ENCODE measurements around the gene NFIC. TPM values are rescaled to one million over a fixed set of nuclear protein-coding genes. Genes with fewer than 3 reads are reported as not detected.

NFIC gene
- total RNA-seq, 1 experiment from 2014 or later: 75.6 TPM

- no TSS peak for BruUV-seq (replicated peaks)
- H3K9me3 ChIP-seq (ENCODE audit: insufficient read depth, low read depth): no peaks in the 10 kb centered on the region
- intact Hi-C loops (cut with micrococcal nuclease; ENCODE audit: unreplicated experiment): no loop called here
- H3K4me1 ChIP-seq (replicated peaks; ENCODE audit: insufficient read depth): peaks cover 12% of the 10 kb centered on the region
- H3K4me2 ChIP-seq: no peak overlapping the region
- no peaks in the 10 kb centered on the region for H3K79me2 ChIP-seq (ENCODE audit: low read depth)
- no peaks in the 10 kb centered on the region for H3K27me3 ChIP-seq (ENCODE audit: insufficient read depth, low read depth)
- TF ChIP-seq CTCF (conservative IDR thresholded peaks at IDR 0.05): no peak
- TF ChIP-seq EZH2 (IDR thresholded peaks at IDR 0.05; ENCODE audit: low read depth): no peak
- H3K4me3 ChIP-seq: no peak overlapping the region
- H3K36me3 ChIP-seq (ENCODE audit: low read depth): no peaks in the 10 kb centered on the region
- no peak overlapping the region for H3K27ac ChIP-seq
- ChIA-PET POLR2A (ENCODE audit: unreplicated experiment) (no interaction called here), CTCF (no interaction called here)
- H3K9me2 ChIP-seq (ENCODE audit: insufficient read depth): no peaks in the 10 kb centered on the region
- H3F3A ChIP-seq (ENCODE audit: insufficient read depth, low read depth): peaks cover 10% of the 10 kb centered on the region; the same call in 1 of the 2 replicates
- no peak for DNase-seq
- no peak overlapping the region for H2AFZ ChIP-seq
- H4K20me1 ChIP-seq (ENCODE audit: insufficient read depth): no peaks in the 10 kb centered on the region; the same call in 1 of the 2 replicates
These were observed 89.7 kb downstream of the NFIC start for GRCh38 chr19:3455960-3456601.

GRCh38 chr19:3456925-3457527 is 90.6 kb downstream of the NFIC start:
- no peak for DNase-seq
- CTCF ChIA-PET: interaction anchor here (0.6 kb wide), 1 partner anchor 28 kb away, joined by 5 read pairs; no protein-coding TSS in a partner anchor
- H4K20me1 ChIP-seq (ENCODE audit: insufficient read depth): no peaks in the 10 kb centered on the region
- H3K4me3 ChIP-seq: no peak overlapping the region
- POLR2A ChIA-PET (ENCODE audit: unreplicated experiment): no interaction called here
- no peak overlapping the region for H2AFZ ChIP-seq
- peaks cover 2% of the 10 kb centered on the region; the same call in 1 of the 2 replicates for H3K4me1 ChIP-seq (replicated peaks; ENCODE audit: insufficient read depth)
- TF ChIP-seq CTCF (conservative IDR thresholded peaks at IDR 0.05): no peak
- no peak for TF ChIP-seq EZH2 (IDR thresholded peaks at IDR 0.05; ENCODE audit: low read depth)
- intact Hi-C loops (cut with micrococcal nuclease; ENCODE audit: unreplicated experiment): no loop called here
- H3K27ac ChIP-seq: no peak overlapping the region
- H3K79me2 ChIP-seq (ENCODE audit: low read depth): no peaks in the 10 kb centered on the region
- H3K9me2 ChIP-seq (ENCODE audit: insufficient read depth): no peaks in the 10 kb centered on the region
- peaks cover 1% of the 10 kb centered on the region; the same call in 1 of the 2 replicates for H3F3A ChIP-seq (ENCODE audit: insufficient read depth, low read depth)
- no TSS peak for BruUV-seq (replicated peaks)
- no peaks in the 10 kb centered on the region for H3K27me3 ChIP-seq (ENCODE audit: insufficient read depth, low read depth)
- H3K9me3 ChIP-seq (ENCODE audit: insufficient read depth, low read depth): no peaks in the 10 kb centered on the region
- no peak overlapping the region for H3K4me2 ChIP-seq
- H3K36me3 ChIP-seq (ENCODE audit: low read depth): no peaks in the 10 kb centered on the region

DNA sequence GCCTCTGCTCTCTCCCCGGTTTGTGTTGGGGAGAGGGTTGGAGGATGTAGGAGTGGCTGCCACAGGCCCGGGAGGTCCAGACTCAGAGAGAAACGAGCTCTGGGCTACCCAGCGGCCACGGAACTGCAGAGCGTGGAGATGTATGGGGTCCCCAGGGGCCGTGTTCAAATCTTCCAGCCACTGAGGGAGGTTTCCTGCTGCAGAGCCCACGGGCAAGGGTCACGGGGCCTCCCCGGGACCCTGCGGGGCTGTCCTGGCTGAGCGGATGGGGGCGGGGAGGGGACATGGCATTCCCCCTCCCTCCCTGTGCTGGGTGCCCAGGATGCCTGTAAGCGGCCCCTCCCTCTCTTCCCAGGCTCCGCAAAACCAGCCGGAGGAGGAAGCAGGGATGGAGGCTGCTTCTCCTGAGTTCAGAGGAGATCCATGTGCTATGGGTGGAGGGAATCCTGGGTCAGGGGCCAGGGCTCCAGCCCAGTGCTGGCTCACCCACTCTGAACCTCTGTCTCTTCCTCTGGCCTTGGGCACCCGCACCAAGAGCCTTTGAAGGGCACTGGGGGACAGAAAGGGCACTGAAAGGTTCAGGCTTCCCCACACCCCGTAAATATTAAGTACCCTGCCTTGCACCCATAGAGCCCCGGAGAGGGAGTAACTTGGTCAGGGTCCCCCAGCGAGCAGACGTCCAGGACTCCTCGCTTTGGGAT is 91.3 kb downstream of the NFIC start:
- no peaks in the 10 kb centered on the region for H3K9me3 ChIP-seq (ENCODE audit: insufficient read depth, low read depth)
- BruUV-seq (replicated peaks): no TSS peak
- DNase-seq: no peak
- no peaks in the 10 kb centered on the region for H3K79me2 ChIP-seq (ENCODE audit: low read depth)
- ChIA-PET CTCF (interaction anchor here (0.6 kb wide), 1 partner anchor 28 kb away, joined by 5 read pairs; no protein-coding TSS in a partner anchor), POLR2A (ENCODE audit: unreplicated experiment) (no interaction called here)
- H2AFZ ChIP-seq: no peak overlapping the region
- no peak overlapping the region for H3K4me3 ChIP-seq
- H4K20me1 ChIP-seq (ENCODE audit: insufficient read depth): no peaks in the 10 kb centered on the region
- H3K27me3 ChIP-seq (ENCODE audit: insufficient read depth, low read depth): no peaks in the 10 kb centered on the region
- H3F3A ChIP-seq (ENCODE audit: insufficient read depth, low read depth): no peaks in the 10 kb centered on the region
- H3K36me3 ChIP-seq (ENCODE audit: low read depth): no peaks in the 10 kb centered on the region
- no peaks in the 10 kb centered on the region for H3K9me2 ChIP-seq (ENCODE audit: insufficient read depth)
- intact Hi-C loops (cut with micrococcal nuclease; ENCODE audit: unreplicated experiment): no loop called here
- TF ChIP-seq EZH2 (IDR thresholded peaks at IDR 0.05; ENCODE audit: low read depth) (no peak), CTCF (conservative IDR thresholded peaks at IDR 0.05) (no peak)
- no peak overlapping the region for H3K4me2 ChIP-seq
- no peak overlapping the region for H3K27ac ChIP-seq
- no peaks in the 10 kb centered on the region for H3K4me1 ChIP-seq (replicated peaks; ENCODE audit: insufficient read depth)
